Measurements from ENCODE around the gene EYA2. TPM values are rescaled to one million over a fixed set of nuclear protein-coding genes. Genes with fewer than 3 reads are reported as not detected.

The EYA2 gene
- total and polyA plus RNA-seq, 4 donors = 0.17 to 0.54 (median 0.23) TPM; not detected in 1

GRCh38 chr20:47228654-47229053, 334.0 kb downstream of the EYA2 start:
- no peaks in the 10 kb centered on the region for H3K9me3 ChIP-seq (ENCODE audit: control insufficient read depth in 4 of 4, low read length in 3 of 4)
- H3K36me3 ChIP-seq (ENCODE audit: control insufficient read depth in 4 of 4, insufficient read depth in 3 of 4, low read depth in 1 of 4, low read length in 3 of 4) = peaks cover 7 to 23% (median 17%) of the 10 kb centered on the region in 4 donors
- no peak overlapping the region for H3K27ac ChIP-seq (ENCODE audit: low read depth in 1 of 2, low read length in 2 of 2)
- H3K27me3 ChIP-seq (ENCODE audit: control insufficient read depth in 4 of 4, insufficient read depth in 4 of 4, low read length in 3 of 4) = no peaks in the 10 kb centered on the region
- 72% methylated on average over 5 of the region's 5 CpGs for whole genome bisulfite sequencing
- H3K4me1 ChIP-seq (ENCODE audit: control insufficient read depth in 4 of 4, insufficient read depth in 4 of 4, low read length in 3 of 4) = peaks cover 1 to 11% (median 4%) of the 10 kb centered on the region in 4 donors
- no peak overlapping the region for H3K9ac ChIP-seq (ENCODE audit: low read depth in 1 of 2, low read length in 2 of 2)
- no peak overlapping the region for H3K4me3 ChIP-seq (ENCODE audit: low read depth in 1 of 3, low read length in 3 of 3)
- TF ChIP-seq CTCF (IDR thresholded peaks at IDR 0.05; ENCODE audit: low read depth, low read length, missing input control) = no peak
- no peak for TF ChIP-seq NR2F2 (IDR thresholded peaks at IDR 0.05)
- TF ChIP-seq JUND (IDR thresholded peaks at IDR 0.05) = no peak
- TF ChIP-seq EGR1 (IDR thresholded peaks at IDR 0.05; ENCODE audit: low read depth in 2 of 2) = no peak
- TF ChIP-seq MAX (IDR thresholded peaks at IDR 0.05) = no peak
- no peak for TF ChIP-seq ATF3 (IDR thresholded peaks at IDR 0.05)
- no peak for TF ChIP-seq SP1 (IDR thresholded peaks at IDR 0.05)
- no peak for TF ChIP-seq RXRA (IDR thresholded peaks at IDR 0.05)
- no peak for TF ChIP-seq FOXA2 (IDR thresholded peaks at IDR 0.05)
- TF ChIP-seq HNF4A (conservative IDR thresholded peaks at IDR 0.05) = no peak
- TF ChIP-seq REST (IDR thresholded peaks at IDR 0.05) = no peak
- no peak for TF ChIP-seq HNF4G (IDR thresholded peaks at IDR 0.05)
- DNase-seq (ENCODE audit: low spot score) = no peak

GRCh38 chr20:47230811-47231256, 336.2 kb downstream of the EYA2 start:
- no peak for DNase-seq (ENCODE audit: low spot score)
- H3K9me3 ChIP-seq (ENCODE audit: control insufficient read depth in 4 of 4, low read length in 3 of 4) = no peaks in the 10 kb centered on the region
- peaks cover 8 to 29% (median 23%) of the 10 kb centered on the region in 4 donors for H3K36me3 ChIP-seq (ENCODE audit: control insufficient read depth in 4 of 4, insufficient read depth in 3 of 4, low read depth in 1 of 4, low read length in 3 of 4)
- peaks cover 0 to 9% (median 4%) of the 10 kb centered on the region in 4 donors for H3K4me1 ChIP-seq (ENCODE audit: control insufficient read depth in 4 of 4, insufficient read depth in 4 of 4, low read length in 3 of 4)
- no peak overlapping the region for H3K9ac ChIP-seq (ENCODE audit: low read depth in 1 of 2, low read length in 2 of 2)
- no peak overlapping the region for H3K27ac ChIP-seq (ENCODE audit: low read depth in 1 of 2, low read length in 2 of 2)
- H3K27me3 ChIP-seq (ENCODE audit: control insufficient read depth in 4 of 4, insufficient read depth in 4 of 4, low read length in 3 of 4) = no peaks in the 10 kb centered on the region
- no peak for TF ChIP-seq HNF4G (IDR thresholded peaks at IDR 0.05)
- no peak for TF ChIP-seq TAF1 (conservative IDR thresholded peaks at IDR 0.05)
- no peak for TF ChIP-seq EGR1 (IDR thresholded peaks at IDR 0.05; ENCODE audit: low read depth in 2 of 2)
- no peak for TF ChIP-seq REST (IDR thresholded peaks at IDR 0.05)
- H3K4me3 ChIP-seq (ENCODE audit: low read depth in 1 of 3, low read length in 3 of 3) = no peak overlapping the region
- WGBS = 98% methylated on average over 8 of the region's 8 CpGs
